Tibial artery (tissue), 4 donors: ENCODE results near the gene NEDD4L.
"Not testable (repeated sequence)": the region's sequence is repeated elsewhere in the genome, so short reads cannot be mapped to it uniquely, and the experiment has no call there.

ENCODE experiments used
- DNase-seq, 2 donors: peaks; one replicate each; pipeline ENCODE4 v3.0.0-alpha.2; 2019
- H3K27ac ChIP-seq, 2 donors: fragments of 200-600 bp; sonication (generic) in 1 of 2; 1 replicate in 1 of 2; 2 replicates in 1 of 2; pipeline ENCODE4 v1.5.1; 2018 to 2019; ENCODE audit warnings: mild to moderate bottlenecking in 1 of 2
- H3K27me3 ChIP-seq, 2 donors: fragments of 200-600 bp; sonication (generic) in 1 of 2; one replicate each; pipeline versions ENCODE4 v1.5.1 to v1.6.0; 2016 to 2019
- H3K36me3 ChIP-seq, 3 donors: fragments of 200-600 bp; sonication (generic) in 2 of 3; one replicate each; pipeline ENCODE4 v1.5.1; 2016 to 2019; ENCODE audit warnings: mild to moderate bottlenecking in 2 of 3
- H3K4me1 ChIP-seq, 4 donors: fragments of 200-600 bp; sonication (generic) in 2 of 4; 1 replicate in 3 of 4; 2 replicates in 1 of 4; pipeline ENCODE4 v1.5.1; 2016 to 2019
- H3K4me3 ChIP-seq, 2 donors: fragments of 200-600 bp; sonication (generic) in 1 of 2; 1 replicate in 1 of 2; 2 replicates in 1 of 2; pipeline ENCODE4 v1.5.1; 2018 to 2019; ENCODE audit warnings: mild to moderate bottlenecking in 2 of 2
- H3K9me3 ChIP-seq, 3 donors: fragments of 200-600 bp; sonication (generic) in 1 of 3; one replicate each; pipeline ENCODE4 v1.5.1; 2016 to 2019
- CTCF ChIP-seq, 2 experiments: fragments of 200-600 bp in 1 of 2; fragments of 450-650 bp in 1 of 2; IDR thresholded peaks; one replicate each; pipeline ENCODE4 v1.5.1; 2017 to 2019; ENCODE audit warnings: antibody characterized with exemption in 2 of 2, mild to moderate bottlenecking in 1 of 2, moderate library complexity in 1 of 2
- intact Hi-C: fragments of 100-400 bp; cut with DNase I; formaldehyde crosslinking; loops from one replicate; pipeline ENCODE4 v1.15.0; 2023; ENCODE audit warnings: low total_unique reads

Gene NEDD4L

DNA sequence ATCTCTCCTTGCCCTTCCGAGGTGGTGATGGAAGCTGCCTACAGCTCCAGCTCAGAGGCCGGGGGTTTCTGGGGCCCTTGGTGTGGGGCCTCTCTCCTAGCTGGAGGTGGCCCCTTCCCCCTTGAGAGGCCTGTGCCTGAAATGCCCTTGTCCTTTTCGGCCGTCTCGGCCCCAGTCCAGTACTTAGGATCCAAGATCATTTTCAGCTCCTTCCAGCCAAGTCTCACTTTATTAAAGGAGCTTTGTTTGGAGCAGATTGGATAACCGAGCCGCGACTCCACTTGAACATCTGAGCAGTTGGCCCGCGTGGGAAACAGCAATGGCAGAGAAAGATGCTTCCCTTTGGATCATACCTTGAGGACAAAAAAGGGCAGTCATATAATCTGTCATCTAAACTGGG lies 125.0 kb downstream of the NEDD4L start:
- Histone ChIP-seq H3K9me3 (no peaks in the 10 kb centered on the region), H3K36me3 (no peaks in the 10 kb centered on the region), H3K4me1 (no peaks in the 10 kb centered on the region), H3K27ac (no peak overlapping the region), H3K4me3 (no peak overlapping the region), H3K27me3 (no peaks in the 10 kb centered on the region)
- intact Hi-C loops = no loop called here
- no peak for DNase-seq
- TF ChIP-seq CTCF (IDR thresholded peaks at IDR 0.05) = no peak

GRCh38 chr18:58169472-58169871 lies 125.4 kb downstream of the NEDD4L start:
- Histone ChIP-seq H3K36me3 (no peaks in the 10 kb centered on the region), H3K27me3 (no peaks in the 10 kb centered on the region), H3K27ac (no peak overlapping the region), H3K4me1 (no peaks in the 10 kb centered on the region), H3K4me3 (no peak overlapping the region), H3K9me3 (no peaks in the 10 kb centered on the region)
- intact Hi-C loops = no loop called here
- DNase-seq = no peak
- no peak for TF ChIP-seq CTCF (IDR thresholded peaks at IDR 0.05)

GRCh38 chr18:58170036-58170435 lies 126.0 kb downstream of the NEDD4L start:
- intact Hi-C loops = not testable (repeated sequence)

DNA sequence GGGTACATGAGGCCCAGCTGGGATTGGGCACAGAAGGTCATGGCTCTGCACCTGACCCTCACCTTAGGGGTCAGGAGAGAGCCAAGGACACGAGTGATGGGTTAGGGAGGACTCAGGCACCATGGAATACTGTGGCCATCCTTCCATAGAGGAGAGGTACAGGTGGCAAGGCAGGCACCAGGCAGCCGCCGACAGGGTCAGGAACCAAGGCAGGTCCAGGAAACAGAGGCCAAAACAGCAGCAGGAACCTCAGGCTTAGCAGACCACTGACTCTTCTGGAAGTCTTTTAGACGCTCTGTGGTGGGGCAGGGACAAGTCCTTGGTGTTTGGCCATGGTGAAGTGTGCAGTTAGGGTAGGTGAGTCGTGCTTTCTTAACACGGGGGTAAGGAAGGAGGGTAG lies 128.0 kb downstream of the NEDD4L start:
- Histone ChIP-seq H3K36me3 (no peaks in the 10 kb centered on the region), H3K9me3 (no peaks in the 10 kb centered on the region), H3K27me3 (no peaks in the 10 kb centered on the region), H3K4me1 (no peaks in the 10 kb centered on the region), H3K4me3 (no peak overlapping the region), H3K27ac (no peak overlapping the region)
- intact Hi-C loops = no loop called here
- no peak for DNase-seq
- TF ChIP-seq CTCF (IDR thresholded peaks at IDR 0.05) = no peak

More at GRCh38 chr18:58170036-58170435, 126.0 kb downstream of the NEDD4L start:
- not testable (repeated sequence) for H3K4me1 ChIP-seq, H3K36me3 ChIP-seq, H3K27me3 ChIP-seq, H3K9me3 ChIP-seq, DNase-seq, H3K27ac ChIP-seq, H3K4me3 ChIP-seq

GRCh38 chr18:58174285-58174684 lies 130.3 kb downstream of the NEDD4L start:
- H3K4me3 ChIP-seq = no peak overlapping the region
- no peaks in the 10 kb centered on the region for H3K4me1 ChIP-seq
- no peak for TF ChIP-seq CTCF (IDR thresholded peaks at IDR 0.05)
- H3K9me3 ChIP-seq = no peaks in the 10 kb centered on the region
- intact Hi-C loops = no loop called here
- H3K36me3 ChIP-seq = no peaks in the 10 kb centered on the region
- no peak for DNase-seq
- no peaks in the 10 kb centered on the region for H3K27me3 ChIP-seq
- H3K27ac ChIP-seq = no peak overlapping the region

- TF ChIP-seq CTCF (IDR thresholded peaks at IDR 0.05) = no peak
- H3K4me1 ChIP-seq = no peaks in the 10 kb centered on the region
- no peak overlapping the region for H3K4me3 ChIP-seq
- H3K36me3 ChIP-seq = no peaks in the 10 kb centered on the region
- H3K9me3 ChIP-seq = no peaks in the 10 kb centered on the region
- H3K27me3 ChIP-seq = peaks cover 0 to 3% of the 10 kb centered on the region in 2 donors
- intact Hi-C loops = no loop called here
- no peak overlapping the region for H3K27ac ChIP-seq
- no peak for DNase-seq
Observed at GRCh38 chr18:58175122-58175785, 131.2 kb downstream of the NEDD4L start.
